ENCODE results near the gene HSD17B11.
"Not testable (repeated sequence)": the region's sequence is repeated elsewhere in the genome, so short reads cannot be mapped to it uniquely, and the experiment has no call there.

Gene HSD17B11

DNA sequence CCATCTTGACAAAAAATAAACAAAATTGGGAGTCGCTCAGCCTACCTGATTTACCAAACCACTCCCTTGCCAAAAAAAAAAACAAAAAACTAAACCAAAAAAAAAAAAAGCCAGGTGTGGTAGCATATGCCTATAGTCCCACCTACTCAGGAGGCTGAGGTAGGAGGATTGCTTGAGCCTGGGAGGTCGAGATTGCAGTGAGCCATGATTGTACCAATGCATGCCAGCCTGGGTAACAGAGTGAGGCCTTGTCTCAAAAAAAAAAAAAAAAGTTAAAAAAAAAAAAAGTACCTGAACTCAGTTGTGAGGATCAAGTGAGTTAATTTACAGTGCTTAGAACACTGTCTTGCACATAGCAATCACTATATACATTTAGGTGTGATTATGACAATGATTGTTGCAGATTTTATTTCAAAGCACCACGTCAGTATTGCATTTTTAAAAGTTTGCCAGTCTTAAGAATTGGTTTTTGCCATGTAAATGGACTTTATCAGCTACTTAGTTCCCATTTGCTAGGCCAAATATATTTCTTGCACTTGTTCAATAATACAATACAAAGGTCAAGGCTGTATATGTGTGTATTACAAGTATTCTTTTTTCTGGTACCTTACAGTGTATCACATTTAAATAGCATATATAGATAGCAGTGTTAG lies 36.0 kb upstream of the HSD17B11 start:
- H3K27me3 Mint-ChIP-seq (ENCODE audit: low read depth, poor library complexity), result no peaks in the 10 kb centered on the region
- TF ChIP-seq, protein P1, sequence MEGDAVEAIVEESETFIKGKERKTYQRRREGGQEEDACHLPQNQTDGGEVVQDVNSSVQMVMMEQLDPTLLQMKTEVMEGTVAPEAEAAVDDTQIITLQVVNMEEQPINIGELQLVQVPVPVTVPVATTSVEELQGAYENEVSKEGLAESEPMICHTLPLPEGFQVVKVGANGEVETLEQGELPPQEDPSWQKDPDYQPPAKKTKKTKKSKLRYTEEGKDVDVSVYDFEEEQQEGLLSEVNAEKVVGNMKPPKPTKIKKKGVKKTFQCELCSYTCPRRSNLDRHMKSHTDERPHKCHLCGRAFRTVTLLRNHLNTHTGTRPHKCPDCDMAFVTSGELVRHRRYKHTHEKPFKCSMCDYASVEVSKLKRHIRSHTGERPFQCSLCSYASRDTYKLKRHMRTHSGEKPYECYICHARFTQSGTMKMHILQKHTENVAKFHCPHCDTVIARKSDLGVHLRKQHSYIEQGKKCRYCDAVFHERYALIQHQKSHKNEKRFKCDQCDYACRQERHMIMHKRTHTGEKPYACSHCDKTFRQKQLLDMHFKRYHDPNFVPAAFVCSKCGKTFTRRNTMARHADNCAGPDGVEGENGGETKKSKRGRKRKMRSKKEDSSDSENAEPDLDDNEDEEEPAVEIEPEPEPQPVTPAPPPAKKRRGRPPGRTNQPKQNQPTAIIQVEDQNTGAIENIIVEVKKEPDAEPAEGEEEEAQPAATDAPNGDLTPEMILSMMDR (IDR thresholded peaks at IDR 0.05), result no peak
- peaks cover 10% of the 10 kb centered on the region for H3K36me3 Mint-ChIP-seq (ENCODE audit: low read depth)
- no peak for DNase-seq
- H3K27ac Mint-ChIP-seq, result no peak overlapping the region
- peaks cover 35% of the 10 kb centered on the region for H3K4me1 Mint-ChIP-seq
- H3K4me3 Mint-ChIP-seq, result no peak overlapping the region
- H3K9me3 Mint-ChIP-seq, result peaks cover 3% of the 10 kb centered on the region

DNA sequence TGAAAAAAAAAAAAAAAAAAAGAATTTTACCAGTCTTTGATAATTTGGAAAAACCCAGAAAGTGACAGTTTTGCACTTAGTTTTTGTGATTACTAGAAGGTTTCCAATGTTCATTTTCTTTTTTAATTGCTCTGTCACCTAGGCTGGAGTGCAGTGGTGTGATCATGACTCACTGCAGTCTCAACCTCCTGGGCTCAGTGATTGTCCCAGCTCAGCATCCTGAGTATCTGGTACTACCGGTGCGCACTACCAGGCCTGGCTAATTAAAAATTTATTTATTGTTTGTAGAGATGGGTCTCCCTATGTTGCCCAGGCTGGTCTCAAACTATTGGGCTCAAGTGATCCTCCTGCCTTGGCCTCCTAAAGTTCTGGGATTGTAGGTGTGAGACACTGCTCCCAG lies 34.7 kb upstream of the HSD17B11 start:
- no peaks in the 10 kb centered on the region for H3K27me3 Mint-ChIP-seq (ENCODE audit: low read depth, poor library complexity)
- peaks cover 48% of the 10 kb centered on the region for H3K4me1 Mint-ChIP-seq
- TF ChIP-seq, protein P1 (IDR thresholded peaks at IDR 0.05), result no peak
- DNase-seq, result no peak
- peaks cover 10% of the 10 kb centered on the region for H3K36me3 Mint-ChIP-seq (ENCODE audit: low read depth)
- peaks cover 3% of the 10 kb centered on the region for H3K9me3 Mint-ChIP-seq
- no peak overlapping the region for H3K27ac Mint-ChIP-seq
- H3K4me3 Mint-ChIP-seq, result no peak overlapping the region

DNA sequence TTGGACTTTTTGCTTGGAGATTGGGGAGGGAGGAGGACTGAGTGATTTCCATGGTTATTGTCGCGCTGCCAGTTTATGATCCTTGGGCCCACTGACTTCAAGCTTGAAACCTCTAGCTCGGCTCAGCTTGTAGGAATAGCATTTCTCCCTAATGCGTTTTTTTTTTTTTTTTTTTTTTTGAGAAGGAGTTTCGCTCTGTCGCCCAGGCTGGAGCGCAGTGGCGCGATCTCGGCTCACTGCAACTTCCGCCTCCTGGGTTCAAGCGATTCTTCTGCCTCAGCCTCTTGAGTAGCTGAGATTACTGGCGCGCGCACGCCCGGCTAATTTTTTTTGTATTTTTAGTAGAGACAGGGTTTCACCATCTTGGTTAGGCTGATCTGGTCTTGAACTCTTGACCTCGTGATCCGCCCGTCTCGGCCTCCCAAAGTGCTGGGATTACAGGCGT lies 33.1 kb upstream of the HSD17B11 start:
- H3K27ac Mint-ChIP-seq; H3K9me3 Mint-ChIP-seq; H3K27me3 Mint-ChIP-seq (ENCODE audit: low read depth, poor library complexity); DNase-seq: not testable (repeated sequence)
- H3K4me1 Mint-ChIP-seq, result peaks cover 64% of the 10 kb centered on the region
- peak overlapping the region; percentile 89 for H3K4me3 Mint-ChIP-seq
- peaks cover 10% of the 10 kb centered on the region for H3K36me3 Mint-ChIP-seq (ENCODE audit: low read depth)

DNA sequence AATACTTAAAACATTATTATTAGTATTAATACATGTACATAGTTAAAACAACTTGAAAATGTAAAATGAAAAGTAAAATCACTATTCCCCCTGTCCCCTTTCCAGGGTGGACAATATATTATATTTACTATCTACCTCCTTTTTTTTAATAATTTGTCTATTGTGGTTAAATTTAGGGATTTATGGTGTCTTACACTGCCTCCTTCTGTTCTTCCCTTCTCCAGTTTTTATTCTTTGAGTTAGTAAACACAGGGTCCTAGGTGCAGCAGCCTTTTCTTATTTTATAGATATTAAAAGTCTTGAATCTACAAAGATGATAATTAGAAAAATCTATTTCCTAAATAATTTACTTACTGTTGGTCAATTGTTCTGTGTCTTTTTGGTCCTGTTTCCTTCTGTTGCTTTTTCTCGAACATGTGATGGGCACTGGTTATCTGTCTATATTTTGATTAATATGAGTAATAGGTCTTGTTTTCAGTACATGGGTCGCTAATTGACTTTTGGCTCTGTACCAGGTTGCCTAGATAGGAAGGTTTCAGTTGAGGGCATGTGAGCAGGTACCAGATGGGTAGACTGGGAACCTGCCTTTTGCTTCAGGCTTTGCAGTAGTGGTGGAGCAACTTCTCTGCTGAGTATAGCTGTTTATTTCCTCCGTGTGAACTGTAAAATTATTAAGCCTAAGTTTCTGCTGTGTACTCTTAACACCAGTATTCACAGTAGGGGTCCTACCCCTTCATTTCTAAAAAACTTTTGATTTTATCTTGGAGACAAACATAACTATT lies 32.5 kb upstream of the HSD17B11 start:
- peaks cover 10% of the 10 kb centered on the region for H3K36me3 Mint-ChIP-seq (ENCODE audit: low read depth)
- TF ChIP-seq, protein P1 (IDR thresholded peaks at IDR 0.05), result no peak

DNA sequence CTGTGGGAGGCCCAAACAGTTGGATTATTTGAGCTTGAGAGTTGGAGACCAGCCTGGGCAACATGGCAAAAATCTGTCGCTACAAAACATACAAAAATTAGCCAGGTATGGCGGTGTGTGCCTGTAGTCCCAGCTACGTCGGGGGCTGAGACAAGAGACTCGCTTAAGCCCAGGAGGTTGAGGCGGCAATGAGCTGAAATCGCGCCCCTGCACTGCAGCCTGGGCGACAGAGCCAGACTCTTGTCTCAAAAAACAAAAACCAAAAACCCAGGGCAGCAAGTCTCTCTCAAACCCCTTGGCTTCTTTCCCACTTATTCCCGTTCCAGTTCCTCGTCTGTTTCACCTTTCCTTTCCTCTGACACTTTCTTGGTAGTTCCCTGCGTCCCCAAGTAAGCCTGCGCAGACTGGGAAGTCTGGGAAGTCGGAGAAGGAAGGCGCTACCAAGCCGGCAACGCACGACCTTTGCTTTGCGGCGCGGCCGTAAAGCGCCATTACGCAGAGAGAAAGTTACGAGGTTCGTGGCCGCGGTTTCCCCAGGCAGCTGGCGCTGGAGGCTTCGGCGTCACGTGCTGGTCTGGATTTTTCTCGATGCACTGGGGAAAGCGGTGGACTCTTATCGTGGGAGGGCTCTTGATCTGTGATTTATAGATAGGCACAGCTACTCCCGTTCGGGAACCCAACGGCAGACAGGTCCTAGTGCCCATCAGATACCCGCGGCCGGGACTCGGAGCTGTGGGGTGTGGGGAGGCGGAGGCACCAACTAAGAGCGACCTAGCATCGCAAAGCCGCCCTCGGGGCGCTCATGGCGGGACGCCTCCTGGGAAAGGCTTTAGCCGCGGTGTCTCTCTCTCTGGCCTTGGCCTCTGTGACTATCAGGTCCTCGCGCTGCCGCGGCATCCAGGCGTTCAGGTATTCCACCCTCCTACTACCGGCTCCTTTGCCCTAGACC lies 31.4 kb upstream of the HSD17B11 start, which contains the start of gene NUDT9:
Gene NUDT9, plus strand, starts transcription at position 470 of the 949 bp plus-strand sequence. Its CDS starts 333 bp downstream, at position 803.
- TF ChIP-seq, protein P1 (IDR thresholded peaks at IDR 0.05), result no peak
- Mint-ChIP-seq H3K4me3 (peak within 1 kb of the TSS; percentile 89), H3K27me3 (ENCODE audit: low read depth, poor library complexity) (no peaks in the 10 kb centered on the region), H3K36me3 (ENCODE audit: low read depth) (peaks cover 6% of the 10 kb centered on the region), H3K27ac (peak within 1 kb of the TSS; percentile 98), H3K4me1 (peaks cover 69% of the 10 kb centered on the region), H3K9me3 (peaks cover 22% of the 10 kb centered on the region)
- DNase-seq, result peak; percentile 90

More for the DNA sequence above, 32.5 kb upstream of the HSD17B11 start:
- H3K27me3 Mint-ChIP-seq (ENCODE audit: low read depth, poor library complexity), result no peaks in the 10 kb centered on the region
- H3K27ac Mint-ChIP-seq, result peak overlapping the region; percentile 98
- peak overlapping the region; percentile 89 for H3K4me3 Mint-ChIP-seq
- DNase-seq, result no peak
- peaks cover 13% of the 10 kb centered on the region for H3K9me3 Mint-ChIP-seq
- peaks cover 70% of the 10 kb centered on the region for H3K4me1 Mint-ChIP-seq
